Fibroblast of lung (primary cell): ENCODE data around the gene SORCS2.

ENCODE experiments used
- CTCF ChIP-seq, 2 donors: IDR thresholded peaks in 1 of 2; conservative IDR thresholded peaks in 1 of 2; 1 replicate in 1 of 2; 2 replicates in 1 of 2; pipeline ENCODE4 v1.5.1; 2011 to 2012; ENCODE audit warnings: low read length in 2 of 2, control low read depth in 1 of 2, inconsistent platforms in 1 of 2, low read depth in 1 of 2, mild to moderate bottlenecking in 1 of 2
- EZH2 ChIP-seq: IDR thresholded peaks from 2 replicates; pipeline ENCODE4 v1.5.1; 2012; ENCODE audit warnings: low read length, control low read depth, mild to moderate bottlenecking; ENCODE audit errors: missing control alignments

GRCh38 chr4:7505116-7505900 is 313.0 kb downstream of the SORCS2 start:
- no peak for TF ChIP-seq CTCF (conservative IDR thresholded peaks at IDR 0.05 in 1 of 2, IDR thresholded peaks at IDR 0.05 in 1 of 2; ENCODE audit: low read depth in 1 of 2, low read length in 2 of 2)
- no peak for TF ChIP-seq EZH2
